ENCODE results near the gene RELCH.

The RELCH gene

GRCh38 chr18:62196079-62196478 is 9.0 kb downstream of the RELCH start:
- no peak for DNase-seq

GRCh38 chr18:62196980-62197379 is 9.9 kb downstream of the RELCH start:
- DNase-seq = no peak

- DNase-seq = no peak
These were observed 11.2 kb downstream of the RELCH start for GRCh38 chr18:62198259-62198658.

DNA sequence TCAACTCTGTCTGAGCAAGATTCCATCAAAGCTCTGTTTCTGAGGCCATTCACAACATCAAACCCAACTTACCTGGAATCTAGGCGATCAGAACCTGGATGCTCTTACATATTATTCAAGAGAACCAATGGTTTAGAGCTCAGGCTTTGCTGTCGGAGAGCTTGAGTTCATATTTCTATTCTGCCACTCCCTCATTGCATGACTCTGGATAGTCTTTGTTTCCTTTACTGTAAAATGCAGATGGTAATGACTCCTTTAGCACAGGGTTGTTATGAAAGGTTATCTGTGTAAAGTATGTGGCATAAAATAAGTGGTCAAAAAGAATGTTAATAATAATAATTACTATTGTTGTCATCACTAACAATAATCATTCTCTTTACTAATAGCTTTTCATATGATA is 12.6 kb downstream of the RELCH start:
- no peak for DNase-seq

DNA sequence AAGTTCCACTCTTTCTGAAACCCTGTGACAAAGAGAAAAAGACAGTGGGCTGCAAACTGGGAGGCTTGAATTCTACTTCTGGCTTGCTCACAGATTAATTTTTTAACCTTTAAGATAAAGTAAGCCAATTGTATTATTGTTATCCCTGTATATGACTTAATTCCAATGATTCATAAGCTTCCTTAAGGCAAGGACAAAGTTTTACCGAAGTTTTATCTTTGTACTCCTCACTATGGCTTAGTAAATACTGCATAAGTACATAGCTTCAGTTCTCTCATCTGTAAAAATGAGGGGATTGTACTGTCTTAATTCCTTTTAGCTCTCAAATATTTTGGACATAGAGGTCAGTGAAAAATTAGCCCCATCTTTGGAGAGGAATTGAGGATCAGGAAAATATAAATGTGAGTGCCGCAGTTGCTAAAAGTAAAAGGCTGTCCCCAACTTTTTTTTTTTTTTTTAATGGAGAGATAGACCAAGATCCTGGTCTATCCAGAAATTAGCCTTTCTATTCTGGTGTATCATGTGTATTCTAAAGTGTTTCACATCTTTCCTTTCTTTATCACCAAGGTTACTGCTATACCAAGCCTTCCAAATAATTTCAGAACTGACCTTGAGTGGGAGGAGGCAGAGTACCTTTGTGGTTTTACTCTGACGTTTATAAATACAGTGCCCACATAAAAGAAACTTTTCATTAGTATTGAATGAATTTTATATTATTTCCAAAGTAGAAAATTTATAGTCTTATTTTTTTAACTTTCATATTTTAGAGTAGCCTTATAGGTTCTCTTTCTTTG is 13.3 kb downstream of the RELCH start:
- DNase-seq = no peak

DNA sequence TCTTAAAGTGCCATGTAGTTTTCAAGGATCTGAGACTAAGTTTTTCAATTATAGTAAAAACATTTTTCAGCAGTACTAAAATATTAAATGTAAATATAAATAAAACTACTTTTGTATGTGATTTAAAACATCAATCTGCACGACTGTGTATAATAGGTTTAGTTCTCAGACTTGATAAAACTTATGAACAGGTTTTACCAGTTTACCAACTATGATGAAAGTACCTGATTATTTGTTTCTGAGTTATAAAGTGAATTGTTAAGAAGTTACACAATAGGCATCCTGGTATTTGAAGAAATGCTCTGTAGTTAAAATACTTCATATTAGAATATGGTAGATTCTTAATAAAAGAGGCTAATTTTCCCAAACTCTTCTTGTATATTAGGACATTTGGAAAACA is 14.8 kb downstream of the RELCH start:
- no peak for DNase-seq

DNA sequence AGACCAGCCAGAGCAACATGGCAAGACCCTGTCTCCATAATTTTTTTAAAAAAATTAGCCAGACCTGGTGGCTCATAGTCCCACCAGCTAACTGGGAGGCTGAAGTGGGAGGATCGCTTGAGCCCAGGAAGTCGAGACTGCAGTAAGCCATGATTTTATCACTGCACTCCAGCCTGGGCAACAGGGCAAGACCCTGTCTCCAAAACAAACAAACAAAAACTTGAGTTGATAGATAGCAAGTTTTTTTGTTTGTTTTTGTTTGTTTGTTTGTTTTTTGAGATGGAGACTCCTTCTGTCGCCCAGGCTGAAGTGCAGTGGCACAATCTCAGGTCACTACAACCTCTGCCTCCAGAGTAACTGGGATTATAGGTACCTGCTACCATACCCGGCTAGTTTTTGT is 18.8 kb downstream of the RELCH start:
- DNase-seq = no peak

DNA sequence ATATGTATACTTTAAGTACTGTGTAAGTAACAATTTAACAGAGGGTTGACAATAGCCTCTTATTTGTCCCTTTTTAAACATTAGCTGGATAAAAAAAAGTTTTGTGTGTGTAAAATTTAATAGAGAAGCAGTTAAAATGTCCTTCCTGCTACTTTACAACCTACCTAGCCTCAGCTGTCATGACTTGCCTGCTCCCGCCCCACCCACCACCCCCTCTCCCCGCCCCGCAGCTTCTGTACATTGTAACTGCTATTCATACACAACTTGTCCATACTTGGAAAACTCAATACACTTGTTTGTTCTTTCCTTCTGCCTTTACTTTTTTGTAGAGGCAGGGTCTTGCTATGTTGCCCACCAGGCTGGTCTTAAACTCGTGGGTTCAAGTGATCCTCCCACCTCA is 19.5 kb downstream of the RELCH start:
- DNase-seq = no peak

DNA sequence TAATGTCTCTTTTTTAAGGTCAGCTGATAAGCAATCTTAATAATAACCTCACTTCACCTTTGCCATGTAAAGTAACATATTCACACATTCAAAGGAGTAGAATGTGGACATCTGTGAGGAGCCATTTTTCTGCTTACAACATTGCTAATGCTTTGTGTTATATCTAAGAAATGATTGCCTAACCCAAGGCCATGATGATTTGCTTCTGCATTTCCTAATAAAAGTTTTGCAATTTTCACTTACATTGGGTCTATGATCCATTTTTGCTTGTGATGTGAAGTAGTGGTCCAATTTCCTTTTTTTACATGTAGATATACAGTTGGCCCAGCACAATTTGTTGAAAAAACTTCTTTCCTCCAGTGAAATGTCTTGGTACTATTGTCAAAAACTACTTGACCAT is 22.0 kb downstream of the RELCH start:
- DNase-seq = no peak

GRCh38 chr18:62210138-62210537 is 23.1 kb downstream of the RELCH start:
- no peak for DNase-seq

DNA sequence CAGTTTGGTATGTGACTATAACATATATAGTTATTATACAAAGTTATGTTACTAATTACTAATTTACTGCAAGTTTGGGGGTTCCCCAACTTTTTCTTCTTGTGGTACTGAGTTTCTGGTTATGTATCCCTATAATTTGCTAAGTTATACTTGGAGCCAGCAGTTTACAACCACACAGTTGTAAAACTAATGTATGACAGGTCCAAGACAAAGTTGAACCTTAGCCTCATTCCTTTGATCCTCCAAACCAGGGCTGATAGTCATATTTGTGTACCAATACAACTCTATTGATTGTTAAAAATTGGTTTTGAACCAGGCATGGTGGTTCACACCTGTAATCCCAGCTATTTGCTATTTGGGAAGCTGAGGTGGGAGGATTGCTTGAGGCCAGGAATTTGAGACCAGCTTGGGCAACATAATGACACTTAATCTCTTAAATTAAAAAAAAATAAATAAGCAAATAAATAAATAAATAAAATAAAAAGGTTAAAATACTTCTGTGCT is 24.3 kb downstream of the RELCH start:
- no peak for DNase-seq

- no peak for DNase-seq
These were observed 27.7 kb downstream of the RELCH start for GRCh38 chr18:62214790-62215189.

DNA sequence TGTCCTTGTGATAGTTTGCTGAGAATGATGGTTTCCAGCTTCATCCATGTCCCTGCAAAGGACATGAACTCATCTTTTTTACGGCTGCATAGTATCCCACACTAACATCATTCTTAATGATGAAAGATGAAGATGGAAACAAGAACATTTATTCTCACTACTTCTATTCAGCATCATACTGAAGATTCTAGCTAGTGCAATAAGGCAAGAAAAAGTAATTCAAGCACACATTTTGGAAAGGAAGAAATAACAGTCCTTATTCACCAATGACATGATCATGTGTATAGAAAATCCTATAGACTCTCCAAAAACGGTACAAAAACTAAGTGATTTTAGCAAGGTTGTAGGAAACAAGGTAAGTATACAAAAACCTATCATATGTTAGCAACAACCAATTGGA is 37.2 kb downstream of the RELCH start:
- no peak for DNase-seq

DNA sequence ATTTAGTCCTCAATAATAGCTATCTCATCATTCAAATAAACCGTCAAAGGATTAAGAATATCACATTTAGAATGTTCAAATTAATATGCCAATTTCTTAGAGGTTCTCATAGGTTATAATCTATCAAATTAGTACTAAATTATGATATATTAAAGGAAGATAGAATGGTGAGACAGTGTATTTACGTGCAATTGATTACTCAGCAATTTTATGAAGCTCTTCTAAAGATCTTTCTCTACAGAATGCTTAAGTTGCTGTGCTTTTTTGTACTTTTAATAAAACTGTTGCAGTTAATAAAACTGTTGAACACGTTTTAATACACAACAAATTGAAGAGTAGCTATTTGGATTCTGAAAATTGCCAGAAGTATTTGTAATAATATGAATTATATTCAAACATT is 39.0 kb downstream of the RELCH start:
- DNase-seq = no peak

DNA sequence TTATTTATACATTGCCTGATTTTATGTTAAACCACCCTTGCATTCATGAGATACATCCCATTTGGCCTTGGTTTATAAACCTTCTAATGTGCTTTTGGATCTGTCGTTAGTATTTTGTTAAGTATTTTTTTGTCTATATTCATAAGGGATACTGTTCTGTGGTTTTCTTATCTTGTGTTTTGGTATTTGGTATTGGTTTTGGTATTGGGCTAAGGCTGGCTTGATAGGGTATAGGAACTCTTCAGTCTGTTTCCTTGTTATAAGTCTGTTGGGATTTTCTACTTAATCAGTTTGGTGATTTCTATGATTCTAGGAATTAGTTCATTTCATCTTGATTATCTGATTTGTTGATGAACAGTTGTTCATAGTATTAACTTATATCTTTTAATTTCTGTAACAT is 49.2 kb downstream of the RELCH start:
- no peak for DNase-seq

GRCh38 chr18:62239475-62239874 is 52.4 kb downstream of the RELCH start:
- no peak for DNase-seq

GRCh38 chr18:62242955-62243354 is 55.9 kb downstream of the RELCH start:
- DNase-seq = no peak

DNA sequence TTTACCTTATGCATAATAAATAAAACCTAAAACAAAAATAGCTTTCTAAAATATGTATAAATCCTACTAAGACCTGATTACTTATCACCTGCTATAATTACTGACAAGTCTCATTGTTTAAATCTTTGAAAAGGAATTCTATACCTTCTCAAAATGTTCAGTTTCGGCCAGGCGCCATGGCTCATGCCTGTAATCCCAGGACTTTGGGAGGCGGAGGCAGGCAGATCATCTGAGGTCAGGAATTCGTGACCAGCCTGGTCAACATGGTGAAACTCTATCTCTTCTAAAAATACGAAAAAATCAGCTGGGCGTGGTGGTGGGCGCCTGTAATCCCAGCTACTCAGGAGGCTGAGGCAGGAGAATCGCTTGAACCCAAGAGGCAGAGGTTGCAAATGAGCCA is 58.1 kb downstream of the RELCH start:
- no peak for DNase-seq

DNA sequence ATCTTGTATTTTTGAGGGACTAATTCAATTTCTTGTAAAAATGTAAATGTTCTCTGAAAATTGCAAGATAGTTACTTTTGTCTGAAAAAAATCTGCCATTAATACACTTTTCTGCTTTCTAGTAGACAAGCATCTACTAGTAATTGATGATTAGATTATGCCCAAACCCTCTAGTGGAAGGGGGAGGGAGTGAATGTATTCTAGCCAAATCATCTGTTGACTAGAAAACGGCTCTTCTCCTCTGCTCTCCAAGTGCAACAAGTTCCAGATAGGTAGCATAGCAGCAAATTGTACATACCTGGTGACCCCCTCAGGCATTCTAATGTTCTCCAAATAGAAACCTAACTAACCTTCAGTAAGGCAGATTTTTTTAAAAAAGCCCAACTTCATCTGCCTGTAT is 58.6 kb downstream of the RELCH start:
- DNase-seq = peak; percentile 32

DNA sequence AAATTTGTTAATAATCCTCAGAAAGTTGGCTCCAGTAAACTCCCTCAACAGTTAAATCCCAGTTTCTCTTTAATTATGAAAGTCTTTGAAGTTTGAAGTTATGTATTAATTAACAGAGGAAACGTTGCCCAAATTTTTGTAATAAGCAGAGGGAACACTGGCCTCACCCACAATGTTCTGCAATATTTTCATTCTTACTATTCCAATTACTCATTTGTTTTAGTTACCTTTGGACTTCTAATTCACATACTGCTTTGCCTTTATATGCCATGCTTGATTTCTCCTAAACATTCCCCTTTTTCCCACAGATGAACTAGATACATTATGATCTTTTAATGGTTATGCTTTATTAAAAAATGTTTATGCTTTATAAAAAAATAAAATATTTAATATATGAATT is 61.3 kb downstream of the RELCH start:
- no peak for DNase-seq

DNA sequence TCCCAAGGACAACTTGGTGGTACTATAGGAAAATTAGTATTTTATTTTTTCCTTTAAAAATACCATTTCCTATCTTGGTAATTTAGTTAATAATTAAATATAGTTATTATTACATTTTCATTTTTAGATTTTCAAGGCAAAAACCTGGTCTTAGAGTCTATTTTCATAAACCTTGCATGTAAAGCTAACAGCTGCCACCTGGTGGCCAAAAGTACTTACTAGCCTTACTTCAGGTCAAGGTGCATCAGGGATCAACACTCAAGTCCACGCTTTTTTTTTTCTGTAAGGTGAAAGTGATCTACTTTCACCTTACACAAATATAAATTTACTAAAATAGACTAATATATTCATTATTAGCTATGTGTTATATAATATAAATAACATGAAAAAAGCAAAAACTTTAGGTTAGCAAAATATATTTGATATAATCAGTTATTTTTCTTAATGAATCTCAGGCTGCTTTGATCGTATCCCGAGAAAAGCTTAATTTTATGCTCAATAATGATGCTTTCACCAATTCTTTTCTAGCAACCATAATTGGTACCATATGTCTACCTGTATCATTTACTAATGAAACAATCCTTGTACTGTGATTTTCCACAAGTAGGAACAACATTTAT is 62.5 kb downstream of the RELCH start:
- peak; percentile 85 for DNase-seq

GRCh38 chr18:62250475-62250874 is 63.4 kb downstream of the RELCH start:
- DNase-seq = no peak

DNA sequence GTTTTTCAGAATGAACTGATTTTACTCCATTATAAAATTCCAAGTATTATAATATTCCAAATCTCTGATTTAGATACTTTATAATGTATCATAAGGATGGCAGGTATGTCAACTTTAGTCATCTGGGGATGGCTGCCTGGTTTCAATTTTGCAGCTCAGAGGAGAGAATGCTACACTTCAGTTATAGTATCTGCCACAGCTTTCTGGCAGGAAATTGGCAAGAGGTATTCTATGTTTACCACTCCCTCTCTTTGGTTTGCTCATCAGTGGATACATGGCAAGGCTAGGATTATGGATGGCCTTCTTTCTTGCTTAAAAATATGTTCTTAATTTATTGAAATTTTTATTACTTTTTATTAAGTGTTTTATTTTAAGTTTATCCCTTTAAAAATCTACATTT is 71.0 kb downstream of the RELCH start:
- no peak for DNase-seq

DNA sequence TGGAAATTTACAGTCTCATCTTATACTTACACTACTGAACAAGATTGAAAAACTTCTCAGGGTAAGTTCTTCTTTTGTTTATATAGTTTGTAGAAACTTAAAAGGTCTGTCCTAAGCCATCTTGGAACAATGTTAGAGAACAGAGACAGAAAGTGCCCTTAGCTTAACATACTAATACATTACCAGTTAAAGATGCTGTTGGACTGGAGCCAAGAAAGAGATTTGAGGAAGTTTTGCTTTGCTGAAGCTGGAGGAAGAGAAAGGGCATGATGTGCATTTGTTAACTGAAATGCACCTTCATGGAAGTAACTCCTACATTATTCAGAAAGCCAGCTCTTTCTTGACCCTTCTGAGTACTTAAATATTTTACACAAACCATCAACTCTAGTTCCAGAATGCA is 71.6 kb downstream of the RELCH start:
- DNase-seq = peak; percentile 39

- no peak for DNase-seq
These were observed 75.0 kb downstream of the RELCH start for GRCh38 chr18:62262061-62262460.

All from NCI-H82 (cell line).